ENCODE data around the gene CAMK1D. TPM values are rescaled to one million over a fixed set of nuclear protein-coding genes. Genes with fewer than 3 reads are reported as not detected.

Gene CAMK1D
- total and polyA plus RNA-seq, 10 of the 15 experiments (the other 5 are each of a cell fraction or from before 2014, with no cell fraction given) = 2.1 to 35.5 (median 14.7) TPM

DNA sequence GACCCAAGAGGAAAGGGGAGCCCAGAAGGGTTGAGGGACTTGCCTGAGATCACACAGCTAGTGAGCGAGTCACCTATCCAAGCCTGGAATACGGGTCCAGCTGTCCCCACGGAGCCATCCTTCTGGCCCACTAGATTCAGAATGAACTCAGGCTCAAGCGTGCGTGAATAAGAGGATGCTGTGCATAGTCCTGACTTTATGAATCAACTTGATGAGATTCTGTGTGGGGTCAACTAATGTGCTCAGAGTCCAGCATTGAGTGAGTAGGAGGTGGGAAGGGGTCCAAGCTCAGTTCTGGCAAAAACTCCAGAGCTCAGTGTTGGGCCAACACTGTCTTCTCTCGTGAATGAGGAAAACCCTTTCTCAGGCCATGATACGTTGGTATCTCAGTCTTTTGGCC lies 41.4 kb downstream of the CAMK1D start:
- DNase-seq (ENCODE audit: low read depth, low spot score) (no peak), ATAC-seq (no peak), FAIRE-seq (no peak)
- no peak overlapping the region for H3K9ac ChIP-seq (ENCODE audit: control insufficient read depth, insufficient read depth, low read length)
- TF ChIP-seq ZSCAN29 (IDR thresholded peaks at IDR 0.05) = no peak
- TF ChIP-seq IKZF2 (IDR thresholded peaks at IDR 0.05) = no peak
- no peak for TF ChIP-seq MLLT1 (IDR thresholded peaks at IDR 0.05)
- TF ChIP-seq SUZ12 (IDR thresholded peaks at IDR 0.05; ENCODE audit: unreplicated experiment) = no peak
- TF ChIP-seq GATAD2B (conservative IDR thresholded peaks at IDR 0.05; ENCODE audit: low read depth) = no peak
- TF ChIP-seq CBX5 (IDR thresholded peaks at IDR 0.05; ENCODE audit: low read depth) = no peak
- no peak for TF ChIP-seq ZNF622 (IDR thresholded peaks at IDR 0.05)
- no peak for TF ChIP-seq NFYB (IDR thresholded peaks at IDR 0.05; ENCODE audit: insufficient read depth, low read depth, low read length)
- TF ChIP-seq TAF1 (IDR thresholded peaks at IDR 0.05; ENCODE audit: borderline replicate concordance, low read depth, low read length) = no peak
- TF ChIP-seq, protein P1, sequence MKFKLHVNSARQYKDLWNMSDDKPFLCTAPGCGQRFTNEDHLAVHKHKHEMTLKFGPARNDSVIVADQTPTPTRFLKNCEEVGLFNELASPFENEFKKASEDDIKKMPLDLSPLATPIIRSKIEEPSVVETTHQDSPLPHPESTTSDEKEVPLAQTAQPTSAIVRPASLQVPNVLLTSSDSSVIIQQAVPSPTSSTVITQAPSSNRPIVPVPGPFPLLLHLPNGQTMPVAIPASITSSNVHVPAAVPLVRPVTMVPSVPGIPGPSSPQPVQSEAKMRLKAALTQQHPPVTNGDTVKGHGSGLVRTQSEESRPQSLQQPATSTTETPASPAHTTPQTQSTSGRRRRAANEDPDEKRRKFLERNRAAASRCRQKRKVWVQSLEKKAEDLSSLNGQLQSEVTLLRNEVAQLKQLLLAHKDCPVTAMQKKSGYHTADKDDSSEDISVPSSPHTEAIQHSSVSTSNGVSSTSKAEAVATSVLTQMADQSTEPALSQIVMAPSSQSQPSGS (IDR thresholded peaks at IDR 0.05; ENCODE audit: low read length) = no peak
- no peak for TF ChIP-seq SPI1 (IDR thresholded peaks at IDR 0.05; ENCODE audit: borderline replicate concordance, insufficient read depth, low read depth, low read length)
- no peak for TF ChIP-seq RCOR1 (conservative IDR thresholded peaks at IDR 0.05; ENCODE audit: low read depth, low read length)
- TF ChIP-seq CHD1 (IDR thresholded peaks at IDR 0.05; ENCODE audit: low read depth, low read length) = no peak
- no peak for TF ChIP-seq ZNF207 (IDR thresholded peaks at IDR 0.05; ENCODE audit: borderline replicate concordance)
- no peak for TF ChIP-seq BHLHE40 (IDR thresholded peaks at IDR 0.05; ENCODE audit: borderline replicate concordance in 1 of 2, low read depth in 2 of 2, low read length in 1 of 2)
- H4K20me1 ChIP-seq (ENCODE audit: control insufficient read depth, insufficient read depth) = no peaks in the 10 kb centered on the region
- peaks cover 5% of the 10 kb centered on the region for H3K79me2 ChIP-seq (ENCODE audit: control insufficient read depth, insufficient read depth, low read length)
- 91% methylated on average over 7 of the region's 7 CpGs for WGBS (ENCODE audit: insufficient coverage, insufficient replicate concordance, low lambda C conversion rate, missing lambda C conversion rate)
- in situ Hi-C loops (cut with MboI) (no loop called here), intact Hi-C loops (cut with micrococcal nuclease; ENCODE audit: unreplicated experiment) (no loop called here)
- ChIA-PET CTCF (interaction anchor here (0.7 to 1.7 kb wide), 6 partner anchors 10 to 177 kb away, joined by 3 to 6 read pairs (median 4); no protein-coding TSS in a partner anchor), RAD21 (ENCODE audit: unreplicated experiment) (interaction anchor here (1.4 kb wide), 1 partner anchor 8 kb away, joined by 4 read pairs; no protein-coding TSS in a partner anchor), POLR2A (interaction anchor here (0.9 to 1.2 kb wide), 2 partner anchors 11 to 72 kb away, joined by 3 to 5 read pairs; no protein-coding TSS in a partner anchor), SMC1A (ENCODE audit: uncharacterized antibody, unreplicated experiment) (interaction anchor here (0.6 to 2.2 kb wide), 9 partner anchors 11 to 176 kb away, joined by 3 to 6 read pairs (median 3); no protein-coding TSS in a partner anchor)
- H2AFZ ChIP-seq (ENCODE audit: control insufficient read depth, low read depth, low read length) = no peak overlapping the region
- peaks cover 5% of the 10 kb centered on the region for H3K4me1 ChIP-seq (ENCODE audit: control insufficient read depth, insufficient read depth, low read length)
- no peak overlapping the region for H3K4me2 ChIP-seq (ENCODE audit: control insufficient read depth, insufficient read depth)
- no TSS peak for BruUV-seq (replicated peaks)
- H3K27ac ChIP-seq (ENCODE audit: control insufficient read depth, insufficient read depth) = no peak overlapping the region
- no peak overlapping the region for H3K4me3 ChIP-seq
- H3K36me3 ChIP-seq (ENCODE audit: control insufficient read depth in 2 of 2, insufficient read depth in 2 of 2, low read length in 1 of 2) = no peaks in the 10 kb centered on the region
- no peaks in the 10 kb centered on the region; the same call in 2 of the 3 replicates for H3K9me3 ChIP-seq (replicated peaks; ENCODE audit: control insufficient read depth, insufficient read depth, low read length)
- no peaks in the 10 kb centered on the region for H3K27me3 ChIP-seq (replicated peaks in 1 of 2; ENCODE audit: control insufficient read depth in 2 of 2, insufficient read depth in 2 of 2, low read length in 1 of 2)

All from GM12878 (cell line).